ENCODE measurements around the gene DNAJA3. TPM values are rescaled to one million over a fixed set of nuclear protein-coding genes. Genes with fewer than 3 reads are reported as not detected.

DNAJA3 gene
- total and polyA plus RNA-seq, 2 donors (not counting 3 experiments of a cell fraction or from before 2014, with no cell fraction given): 33.4 to 45.4 TPM

- no peak overlapping the region for H2AFZ ChIP-seq (ENCODE audit: low read depth, low read length)
- H3K79me2 ChIP-seq (ENCODE audit: control insufficient read depth, insufficient read depth, low read length): peaks cover 20% of the 10 kb centered on the region
- DNase-seq (ENCODE audit: low read depth, low spot score): peak; percentile 36
- TF ChIP-seq POLR2A (IDR thresholded peaks at IDR 0.05; ENCODE audit: low read depth, low read length): peak; percentile 20
- no peak for TF ChIP-seq JUN (IDR thresholded peaks at IDR 0.05; ENCODE audit: borderline replicate concordance, insufficient read depth, insufficient read length, low read depth)
- TF ChIP-seq MYC (IDR thresholded peaks at IDR 0.05; ENCODE audit: low read depth, low read length): no peak
- TF ChIP-seq FOS (IDR thresholded peaks at IDR 0.05; ENCODE audit: borderline replicate concordance, insufficient read depth, low read length): no peak
- TF ChIP-seq EZH2 (IDR thresholded peaks at IDR 0.05; ENCODE audit: borderline replicate concordance, low read depth, low read length, severe bottlenecking): no peak
- TF ChIP-seq GATA2 (IDR thresholded peaks at IDR 0.05; ENCODE audit: insufficient read depth, insufficient read length, low read depth, low read length): no peak
- H3K27ac ChIP-seq (ENCODE audit: insufficient read depth, low read depth, low read length): peak overlapping the region; percentile 54
- POLR2A ChIA-PET: no interaction called here
- CTCF ChIA-PET: interaction anchor here (0.9 to 1.6 kb wide), 2 partner anchors 25 to 80 kb away, joined by 3 read pairs; no protein-coding TSS in a partner anchor
- dilution Hi-C loops (cut with MboI; ENCODE audit: extremely low pct_ligation_motif_present, low sequenced_read_pairs) (no loop called here), intact Hi-C loops (cut with micrococcal nuclease) (loop anchor here (1.0 kb wide), 1 partner anchor 8 kb away; the partner anchor contains the start of gene CORO7)
- H3K36me3 ChIP-seq (ENCODE audit: control insufficient read depth in 2 of 2, extremely low read depth in 1 of 2, insufficient read depth in 2 of 2, low read length in 2 of 2): peaks cover 6 to 24% of the 10 kb centered on the region in 2 experiments
- no TSS peak for BruUV-seq (replicated peaks)
- no peaks in the 10 kb centered on the region for H3K27me3 ChIP-seq (ENCODE audit: control insufficient read depth in 2 of 2, insufficient read depth in 2 of 2, low read length in 2 of 2)
- H3K9ac ChIP-seq (replicated peaks; ENCODE audit: extremely low read depth, insufficient read depth, low read length): no peak overlapping the region
- H3K4me1 ChIP-seq (ENCODE audit: control insufficient read depth, extremely low read depth, insufficient read depth, low read length): peaks cover 23% of the 10 kb centered on the region
- no peaks in the 10 kb centered on the region for H3K9me3 ChIP-seq (replicated peaks; ENCODE audit: control insufficient read depth, insufficient read depth, low read length)
- H3K4me3 ChIP-seq (replicated peaks in 1 of 3; ENCODE audit: insufficient read depth in 1 of 3, low read depth in 1 of 3, low read length in 3 of 3): no peak overlapping the region
- FAIRE-seq: no peak
- peak overlapping the region; percentile 17 for H3K4me2 ChIP-seq (ENCODE audit: insufficient read depth, low read length)
- no peaks in the 10 kb centered on the region for H3K9me1 ChIP-seq (replicated peaks; ENCODE audit: control insufficient read depth, extremely low read depth, insufficient read depth, low read length)
- no peaks in the 10 kb centered on the region for H4K20me1 ChIP-seq (replicated peaks; ENCODE audit: control insufficient read depth, extremely low read depth, insufficient read depth, low read length)
Observed at GRCh38 chr16:4408323-4408690, 17.4 kb upstream of the DNAJA3 start.

DNA sequence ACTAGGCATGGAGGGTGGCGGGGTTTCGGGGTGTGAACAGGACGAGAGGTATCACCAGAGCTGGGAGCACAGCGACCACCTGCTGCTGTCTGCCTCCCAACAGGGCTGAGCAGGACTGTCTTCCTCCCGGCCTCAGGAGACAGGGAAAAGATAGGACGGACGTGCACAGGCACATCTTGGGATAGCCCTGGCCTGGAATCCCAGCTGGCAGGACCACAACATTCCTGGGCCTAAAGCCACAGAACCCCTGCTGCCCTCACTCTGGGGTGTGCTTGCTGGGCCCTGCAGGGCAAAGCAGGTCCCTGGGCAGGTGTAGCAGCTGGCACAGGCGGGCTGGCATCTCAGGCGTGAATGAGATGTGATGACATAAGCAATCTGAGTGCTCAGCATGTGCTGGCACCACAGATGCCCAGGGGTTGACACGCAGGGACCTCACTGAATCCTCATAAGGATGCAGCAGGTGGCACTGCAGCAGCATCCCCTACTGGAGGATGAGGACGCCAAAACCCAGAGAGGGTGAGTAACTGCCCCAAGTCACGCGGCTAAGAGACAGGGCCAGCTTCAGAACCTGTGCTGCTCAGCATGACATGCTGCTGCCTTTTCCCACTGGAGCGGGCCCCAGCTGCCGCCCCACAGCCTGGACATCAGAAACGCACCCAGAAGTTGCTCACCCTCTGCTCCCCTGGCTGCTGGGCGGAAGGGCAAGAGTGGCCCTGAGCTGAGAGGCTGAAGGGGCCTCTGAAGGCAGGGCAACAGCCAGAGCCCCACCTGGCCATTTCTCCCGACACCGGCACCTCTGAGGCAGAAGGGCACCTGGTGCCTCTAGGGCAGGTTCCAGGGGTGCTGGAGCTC is 16.4 kb upstream of the DNAJA3 start:
- ChIA-PET POLR2A (no interaction called here), CTCF (interaction anchor here (0.9 to 1.6 kb wide), 3 partner anchors 26 to 99 kb away, joined by 3 read pairs; no protein-coding TSS in a partner anchor)
- Histone ChIP-seq H3K9me1 (replicated peaks; ENCODE audit: control insufficient read depth, extremely low read depth, insufficient read depth, low read length) (no peaks in the 10 kb centered on the region), H2AFZ (ENCODE audit: low read depth, low read length) (no peak overlapping the region), H3K4me1 (ENCODE audit: control insufficient read depth, extremely low read depth, insufficient read depth, low read length) (peaks cover 23% of the 10 kb centered on the region), H3K9me3 (replicated peaks; ENCODE audit: control insufficient read depth, insufficient read depth, low read length) (no peaks in the 10 kb centered on the region), H3K36me3 (ENCODE audit: control insufficient read depth in 2 of 2, extremely low read depth in 1 of 2, insufficient read depth in 2 of 2, low read length in 2 of 2) (peaks cover 6 to 19% of the 10 kb centered on the region in 2 experiments), H3K79me2 (ENCODE audit: control insufficient read depth, insufficient read depth, low read length) (peaks cover 27% of the 10 kb centered on the region), H3K27me3 (ENCODE audit: control insufficient read depth in 2 of 2, insufficient read depth in 2 of 2, low read length in 2 of 2) (no peaks in the 10 kb centered on the region), H3K4me3 (replicated peaks in 1 of 3; ENCODE audit: insufficient read depth in 1 of 3, low read depth in 1 of 3, low read length in 3 of 3) (no peak overlapping the region), H3K4me2 (ENCODE audit: insufficient read depth, low read length) (no peak overlapping the region), H4K20me1 (replicated peaks; ENCODE audit: control insufficient read depth, extremely low read depth, insufficient read depth, low read length) (no peaks in the 10 kb centered on the region), H3K9ac (replicated peaks; ENCODE audit: extremely low read depth, insufficient read depth, low read length) (no peak overlapping the region), H3K27ac (ENCODE audit: insufficient read depth, low read depth, low read length) (no peak overlapping the region)
- FAIRE-seq (no peak), DNase-seq (ENCODE audit: low read depth, low spot score) (no peak)
- intact Hi-C loops (cut with micrococcal nuclease) (no loop called here), dilution Hi-C loops (cut with MboI; ENCODE audit: extremely low pct_ligation_motif_present, low sequenced_read_pairs) (no loop called here)
- no TSS peak for BruUV-seq (replicated peaks)
- no peak for TF ChIP-seq EZH2 (IDR thresholded peaks at IDR 0.05; ENCODE audit: borderline replicate concordance, low read depth, low read length, severe bottlenecking)
- TF ChIP-seq JUN (IDR thresholded peaks at IDR 0.05; ENCODE audit: borderline replicate concordance, insufficient read depth, insufficient read length, low read depth): no peak
- TF ChIP-seq POLR2AphosphoS5 (IDR thresholded peaks at IDR 0.05; ENCODE audit: insufficient read depth, low read depth, low read length): no peak
- TF ChIP-seq CTCF (IDR thresholded peaks at IDR 0.05; ENCODE audit: extremely low read depth in 1 of 2, insufficient read depth in 1 of 2, low read depth in 1 of 2, low read length in 2 of 2): no peak
- TF ChIP-seq MYC (IDR thresholded peaks at IDR 0.05; ENCODE audit: low read depth, low read length): no peak
- no peak for TF ChIP-seq GATA2 (IDR thresholded peaks at IDR 0.05; ENCODE audit: insufficient read depth, insufficient read length, low read depth, low read length)

Measured in endothelial cell of umbilical vein (primary cell).